ENCODE results near the gene PTPRE.

PTPRE gene

DNA sequence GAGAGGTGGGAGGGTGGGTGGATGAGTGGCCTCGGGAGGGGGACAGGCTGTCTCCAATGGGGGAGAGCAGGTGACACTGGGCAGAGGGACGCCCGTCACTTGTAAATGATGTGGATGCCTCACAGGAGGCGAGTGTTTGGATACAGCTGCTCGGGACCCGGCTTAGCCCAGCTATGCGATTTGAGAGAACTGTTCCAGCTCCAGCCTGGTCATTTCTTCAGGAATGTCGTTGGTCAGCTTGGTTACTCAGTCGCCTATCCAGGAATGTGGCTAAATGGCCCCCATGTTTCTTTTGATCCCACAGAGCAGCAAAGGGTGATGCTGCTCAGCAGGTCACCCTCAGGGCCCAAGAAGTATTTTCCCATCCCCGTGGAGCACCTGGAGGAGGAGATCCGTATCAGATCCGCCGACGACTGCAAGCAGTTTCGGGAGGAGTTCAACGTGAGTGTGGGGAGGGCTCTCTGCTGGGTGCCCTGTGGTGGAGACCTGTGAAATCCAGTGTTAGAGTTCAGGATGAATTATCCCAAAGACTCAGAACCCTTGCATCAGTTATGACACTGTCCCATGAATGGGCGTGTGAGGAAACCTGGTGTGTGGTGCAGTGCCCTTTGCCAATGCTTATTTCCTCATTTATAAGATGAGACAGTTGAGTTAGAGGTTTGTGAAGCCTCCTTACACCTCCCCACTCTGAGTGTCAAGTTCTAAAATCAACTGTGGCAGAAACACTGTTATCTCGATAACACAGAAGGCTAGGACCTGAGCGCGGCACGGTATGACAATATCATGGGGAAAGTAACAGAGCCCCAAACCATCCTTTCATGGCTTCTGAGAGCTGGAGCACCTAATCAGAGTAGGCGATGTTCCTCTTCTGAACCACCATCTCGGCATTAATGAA is 142.6 kb downstream of the PTPRE start:
- no peak for DNase-seq

- no peak for DNase-seq
Observed at GRCh38 chr10:128050121-128050516, 143.2 kb downstream of the PTPRE start.

- no peak for DNase-seq
Observed at GRCh38 chr10:128050936-128051335, 144.0 kb downstream of the PTPRE start.

GRCh38 chr10:128051548-128051947 is 144.6 kb downstream of the PTPRE start:
- no peak for DNase-seq

- no peak for DNase-seq
Observed at GRCh38 chr10:128052696-128053095, 145.8 kb downstream of the PTPRE start.

GRCh38 chr10:128053356-128053755 is 146.5 kb downstream of the PTPRE start:
- DNase-seq, result no peak

DNA sequence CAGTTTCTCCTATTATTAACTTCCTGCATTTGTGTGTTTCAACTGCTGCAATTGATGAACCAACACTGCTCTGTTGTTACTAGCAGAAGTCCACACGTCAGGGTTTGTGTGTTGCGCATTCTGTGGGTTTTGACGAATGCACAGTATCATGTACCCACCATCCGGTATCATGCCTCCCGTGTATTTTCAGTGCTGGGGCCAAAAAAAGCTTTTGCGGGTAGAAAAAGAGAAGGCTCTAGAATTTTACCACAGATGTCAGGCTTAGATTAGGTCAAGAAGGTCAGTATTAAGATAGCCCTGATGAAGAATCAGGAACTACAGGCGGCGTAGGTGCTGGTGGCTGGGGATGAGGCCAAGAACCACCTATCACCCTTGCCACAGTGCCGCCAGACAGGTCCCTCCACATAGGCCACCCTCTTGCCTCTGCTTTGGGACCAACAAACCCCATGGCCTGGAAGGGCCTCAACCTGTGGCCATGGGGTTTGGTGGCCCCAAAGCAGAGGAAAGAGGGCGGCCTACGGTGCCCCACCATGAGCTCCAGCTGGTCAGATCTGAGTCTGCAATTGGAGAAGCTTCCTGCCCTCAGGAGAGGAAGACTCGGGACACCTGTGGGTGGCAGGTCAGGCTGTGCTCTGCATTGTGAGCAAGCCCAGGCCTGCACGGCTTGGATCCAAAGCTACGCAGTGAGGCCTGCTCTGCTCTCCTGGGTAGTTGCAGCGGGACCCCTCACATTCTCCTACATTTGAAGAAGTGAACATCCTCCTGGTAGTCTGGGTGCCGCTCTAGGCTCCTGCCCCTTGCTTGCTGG is 147.5 kb downstream of the PTPRE start:
- no peak for DNase-seq

GRCh38 chr10:128055061-128055868 is 148.4 kb downstream of the PTPRE start:
- no peak for DNase-seq

GRCh38 chr10:128056303-128057050 is 149.6 kb downstream of the PTPRE start:
- no peak for DNase-seq

DNA sequence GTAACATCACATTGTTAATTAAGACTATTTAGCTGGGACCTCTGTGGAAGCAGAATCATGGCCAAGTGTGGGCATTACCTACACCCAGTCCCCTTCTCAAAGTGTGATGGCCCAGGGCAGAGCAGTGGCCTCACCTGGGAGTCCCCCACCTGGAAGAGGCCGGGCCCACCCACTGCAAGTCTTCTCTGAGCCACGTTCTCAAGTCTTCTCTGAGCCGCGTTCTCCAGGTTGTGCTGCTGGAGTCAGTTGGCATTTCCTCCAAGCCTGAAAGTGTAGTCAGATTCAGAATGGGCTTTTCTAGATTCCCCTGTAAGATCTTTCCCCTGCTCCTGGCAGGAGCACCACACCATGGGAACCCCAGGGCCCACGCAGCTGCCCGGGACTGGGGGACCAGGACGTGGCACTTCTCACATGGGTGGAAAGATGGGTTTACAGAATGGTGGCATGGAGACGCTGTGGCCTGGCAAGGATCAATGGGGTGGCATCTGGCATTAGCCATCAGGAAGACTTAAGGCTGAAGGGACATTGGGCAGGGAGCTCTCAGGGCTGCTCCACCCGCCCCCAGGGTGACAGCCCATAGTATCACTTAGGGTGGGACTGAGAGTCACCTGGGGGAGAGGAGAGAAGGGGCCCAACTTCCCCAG is 151.3 kb downstream of the PTPRE start:
- DNase-seq, result no peak

- DNase-seq, result no peak
Observed at GRCh38 chr10:128058750-128059134, 151.8 kb downstream of the PTPRE start.

DNA sequence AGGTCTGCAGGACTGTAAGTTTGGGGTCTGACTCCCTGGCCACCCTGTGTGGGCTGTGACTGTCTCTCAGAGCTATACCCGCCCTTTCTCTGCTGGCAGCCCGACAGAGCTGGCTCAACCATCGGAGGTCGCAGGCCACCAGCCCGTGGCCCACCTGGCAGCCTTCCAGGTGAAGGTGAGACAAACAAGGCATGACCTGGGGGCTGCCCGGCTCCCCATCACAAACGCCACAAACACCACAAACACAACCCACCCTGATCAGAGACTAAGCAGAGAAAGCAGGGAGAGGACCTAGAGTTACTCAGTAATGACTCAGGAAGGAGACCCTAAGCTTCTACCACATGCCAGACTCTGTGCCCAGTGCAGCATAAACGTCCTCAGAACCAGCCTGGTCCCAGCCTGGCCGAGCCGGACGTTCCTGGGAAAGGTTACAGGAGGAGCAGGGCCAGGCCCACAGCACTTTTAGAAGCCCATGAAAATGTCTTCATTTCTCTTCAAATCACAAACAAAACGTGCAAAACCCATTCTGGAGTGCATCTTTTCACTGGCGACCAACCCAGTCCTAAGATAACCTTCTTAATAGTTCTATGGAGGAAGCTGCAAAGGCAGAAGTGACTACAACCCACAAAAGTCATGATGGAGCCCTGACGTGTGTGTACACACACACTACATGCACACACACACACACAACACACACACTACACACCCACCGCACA is 152.5 kb downstream of the PTPRE start:
- no peak for DNase-seq

DNA sequence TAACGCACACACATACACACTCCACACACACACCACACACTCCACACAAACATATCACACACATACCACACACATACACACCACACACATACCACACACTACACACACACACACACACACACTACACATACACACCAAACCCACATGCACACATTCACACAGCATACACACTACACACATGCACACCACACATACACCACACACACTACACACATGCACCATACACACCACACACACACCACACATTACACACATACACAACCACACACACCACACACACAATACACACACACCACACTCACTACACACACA is 153.0 kb downstream of the PTPRE start:
- no peak for DNase-seq

DNA sequence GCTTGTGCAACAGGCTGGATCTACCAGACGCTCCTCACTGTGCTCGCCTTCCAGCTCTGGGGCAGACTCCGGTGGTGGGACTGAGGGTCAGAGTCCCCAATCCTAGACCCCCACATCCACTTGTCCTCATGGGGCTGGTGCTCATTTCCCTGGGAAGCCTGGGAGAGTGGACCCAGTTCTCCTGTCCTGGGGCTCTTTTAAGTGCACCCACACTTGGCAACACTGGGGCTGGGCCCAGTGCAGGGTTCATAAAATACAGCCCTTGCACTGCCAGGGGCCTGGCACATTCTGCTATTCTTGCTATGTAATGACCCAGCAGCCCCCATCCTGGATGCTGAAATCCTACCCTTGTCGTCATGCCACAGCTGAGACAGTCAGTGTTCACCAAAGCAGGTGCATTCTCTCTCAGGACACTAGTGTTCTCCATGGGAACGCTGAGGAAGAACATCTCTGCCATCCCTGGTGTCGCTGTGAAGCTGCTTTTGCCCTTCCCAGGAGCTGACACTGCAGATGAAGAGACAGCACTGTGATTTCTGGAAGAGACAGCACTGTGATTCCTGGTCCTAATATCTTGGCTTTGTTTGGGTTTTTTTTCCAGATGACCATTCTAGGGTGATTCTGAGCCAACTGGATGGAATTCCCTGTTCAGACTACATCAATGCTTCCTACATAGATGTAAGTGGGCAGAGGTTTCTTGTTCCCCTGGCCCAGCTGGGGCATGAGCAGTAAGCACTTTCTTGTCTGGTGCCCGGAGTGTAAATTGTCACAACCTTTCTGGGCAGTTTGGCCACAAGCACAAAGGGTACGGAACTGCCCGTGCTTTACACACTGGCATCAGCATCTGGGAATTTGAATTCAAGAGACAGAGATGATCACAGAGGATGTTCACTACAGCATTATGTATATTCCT is 153.7 kb downstream of the PTPRE start:
- no peak for DNase-seq

DNA sequence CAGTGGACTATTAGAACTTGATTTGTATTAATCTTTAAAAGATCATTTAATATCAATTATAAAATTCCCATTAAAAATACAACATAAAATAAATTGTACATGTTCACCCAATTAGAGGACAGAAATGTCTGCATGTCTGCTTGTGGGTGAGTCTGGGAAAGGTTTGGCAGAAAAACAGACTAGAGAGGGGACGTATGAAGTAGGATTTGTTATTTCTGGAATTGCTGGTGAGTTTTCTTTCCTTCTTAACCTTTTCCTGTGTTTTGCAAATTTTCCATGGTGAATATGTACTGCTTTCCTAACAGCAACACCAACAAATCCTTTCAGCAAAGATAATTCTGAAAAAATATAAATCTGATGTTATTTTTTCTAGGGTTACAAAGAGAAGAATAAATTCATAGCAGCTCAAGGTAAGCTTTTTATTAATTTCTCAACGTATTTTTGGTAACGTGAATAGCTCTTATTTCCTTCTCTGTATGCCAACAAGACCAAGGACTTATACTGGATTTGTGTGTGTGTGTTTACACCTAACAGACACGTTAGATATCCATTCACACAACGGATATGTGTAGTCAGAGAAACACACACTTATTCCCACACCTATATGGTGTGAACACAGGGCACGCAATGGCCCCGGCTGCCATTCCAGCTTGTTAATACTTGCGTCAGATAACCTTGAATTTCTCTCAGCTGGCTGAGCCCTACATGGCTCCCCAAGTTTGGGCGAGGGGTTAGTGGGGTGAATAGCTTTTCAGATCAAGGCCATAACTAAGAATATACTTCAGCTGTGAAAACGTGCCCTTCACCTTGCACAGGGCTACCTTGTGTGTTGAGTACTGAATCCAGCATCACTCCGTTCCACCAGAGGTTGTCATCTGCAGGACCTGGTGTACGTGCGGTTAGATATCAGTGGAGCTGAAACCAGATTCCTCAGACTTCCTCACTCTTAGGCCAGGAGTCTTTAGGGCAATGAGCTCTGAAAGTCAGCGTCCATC is 154.7 kb downstream of the PTPRE start:
- no peak for DNase-seq

- no peak for DNase-seq
Observed at GRCh38 chr10:128062331-128062880, 155.5 kb downstream of the PTPRE start.

- no peak for DNase-seq
Observed at GRCh38 chr10:128062881-128063563, 156.1 kb downstream of the PTPRE start.

GRCh38 chr10:128063736-128064107 is 156.8 kb downstream of the PTPRE start:
- no peak for DNase-seq
